Stomach (tissue), 4 donors: ENCODE results near the gene NFIL3.

ENCODE experiments used
- CTCF ChIP-seq, 7 experiments: fragments of 450-650 bp in 4 of 7; fragments of 200-600 bp in 3 of 7; sonication (generic) in 3 of 7; IDR thresholded peaks; one replicate each; pipeline ENCODE4 v1.5.1; 2016 to 2019; ENCODE audit warnings: antibody characterized with exemption in 7 of 7, control low read depth in 2 of 7, mild to moderate bottlenecking in 1 of 7
- EP300 ChIP-seq: sonication (generic); formaldehyde crosslinking; IDR thresholded peaks from one replicate; pipeline ENCODE4 v1.6.1; 2017; ENCODE audit warnings: antibody characterized with exemption
- POLR2A ChIP-seq, 4 donors: fragments of 450-650 bp; IDR thresholded peaks; one replicate each; pipeline ENCODE4 v1.6.1; 2016; ENCODE audit warnings: antibody characterized with exemption in 4 of 4, control low read depth in 2 of 4, mild to moderate bottlenecking in 1 of 4, moderate library complexity in 1 of 4
- POLR2AphosphoS5 ChIP-seq, 3 donors: sonication (generic); formaldehyde crosslinking; IDR thresholded peaks; one replicate each; pipeline ENCODE4 v1.6.1; 2016; ENCODE audit warnings: antibody characterized with exemption in 3 of 3

GRCh38 chr9:91411096-91411771, 12.4 kb downstream of the NFIL3 start:
- TF ChIP-seq POLR2A (IDR thresholded peaks at IDR 0.05) (no peak), CTCF (IDR thresholded peaks at IDR 0.05) (no peak), POLR2AphosphoS5 (IDR thresholded peaks at IDR 0.05) (no peak), EP300 (no peak)
